ENCODE data around the gene MIPEP. TPM values are rescaled to one million over a fixed set of nuclear protein-coding genes. Genes with fewer than 3 reads are reported as not detected.

Gene MIPEP
- total RNA-seq, 2 donors from 2014 or later: 60.4 to 107 TPM

DNA sequence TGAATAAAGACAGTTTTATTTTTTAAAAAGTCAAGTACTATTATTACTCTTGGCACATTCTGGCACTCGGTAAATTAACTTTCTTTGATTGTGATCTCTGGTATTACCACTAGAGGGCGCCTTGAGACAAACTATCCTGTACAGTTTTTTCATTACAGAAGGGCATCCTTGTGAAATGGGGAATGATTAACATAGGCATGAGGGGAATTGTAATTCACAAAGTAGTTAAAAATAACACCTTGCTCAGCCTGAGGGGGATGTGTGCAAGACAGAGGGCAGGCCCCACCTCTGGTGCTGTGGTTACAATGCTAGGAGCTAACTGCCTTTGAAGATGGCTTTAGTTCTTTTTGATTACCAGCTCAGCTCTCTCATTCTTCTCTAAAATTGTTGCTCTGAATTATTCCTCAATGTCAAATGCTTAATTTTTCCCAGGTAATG is 32.3 kb upstream of the MIPEP start:
- no peaks in the 10 kb centered on the region for H3K4me1 ChIP-seq

DNA sequence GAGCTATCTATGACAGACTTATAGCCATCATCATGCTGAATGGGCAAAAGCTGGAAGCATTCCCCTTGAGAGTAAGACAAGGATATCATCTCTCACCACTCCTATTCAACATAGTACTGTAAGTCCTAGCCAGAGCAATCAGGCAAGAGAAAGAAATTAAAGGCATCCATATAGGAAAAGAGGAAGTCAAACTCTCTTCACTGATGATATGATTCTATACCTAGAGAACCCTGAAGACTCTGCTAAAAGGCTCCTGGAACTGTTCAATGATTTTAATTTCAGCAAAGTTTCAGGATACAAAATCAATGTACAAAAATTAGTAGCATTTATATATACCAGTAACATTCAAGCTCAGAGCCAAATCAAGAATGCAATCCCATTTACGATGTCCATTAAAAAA is 29.8 kb upstream of the MIPEP start:
- Histone ChIP-seq H3K27ac (no peak overlapping the region), H3K27me3 (no peaks in the 10 kb centered on the region), H3K4me1 (no peaks in the 10 kb centered on the region), H3K4me3 (no peak overlapping the region), H3K9me3 (no peaks in the 10 kb centered on the region), H3K36me3 (no peaks in the 10 kb centered on the region)
- TF ChIP-seq, protein P1, sequence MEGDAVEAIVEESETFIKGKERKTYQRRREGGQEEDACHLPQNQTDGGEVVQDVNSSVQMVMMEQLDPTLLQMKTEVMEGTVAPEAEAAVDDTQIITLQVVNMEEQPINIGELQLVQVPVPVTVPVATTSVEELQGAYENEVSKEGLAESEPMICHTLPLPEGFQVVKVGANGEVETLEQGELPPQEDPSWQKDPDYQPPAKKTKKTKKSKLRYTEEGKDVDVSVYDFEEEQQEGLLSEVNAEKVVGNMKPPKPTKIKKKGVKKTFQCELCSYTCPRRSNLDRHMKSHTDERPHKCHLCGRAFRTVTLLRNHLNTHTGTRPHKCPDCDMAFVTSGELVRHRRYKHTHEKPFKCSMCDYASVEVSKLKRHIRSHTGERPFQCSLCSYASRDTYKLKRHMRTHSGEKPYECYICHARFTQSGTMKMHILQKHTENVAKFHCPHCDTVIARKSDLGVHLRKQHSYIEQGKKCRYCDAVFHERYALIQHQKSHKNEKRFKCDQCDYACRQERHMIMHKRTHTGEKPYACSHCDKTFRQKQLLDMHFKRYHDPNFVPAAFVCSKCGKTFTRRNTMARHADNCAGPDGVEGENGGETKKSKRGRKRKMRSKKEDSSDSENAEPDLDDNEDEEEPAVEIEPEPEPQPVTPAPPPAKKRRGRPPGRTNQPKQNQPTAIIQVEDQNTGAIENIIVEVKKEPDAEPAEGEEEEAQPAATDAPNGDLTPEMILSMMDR (IDR thresholded peaks at IDR 0.05): no peak
- no peak for DNase-seq (ENCODE audit: low spot score)

More for the DNA sequence above, 32.3 kb upstream of the MIPEP start:
- Histone ChIP-seq H3K36me3 (no peaks in the 10 kb centered on the region), H3K9me3 (no peaks in the 10 kb centered on the region), H3K27me3 (no peaks in the 10 kb centered on the region), H3K4me3 (no peak overlapping the region), H3K27ac (no peak overlapping the region)
- no peak for DNase-seq (ENCODE audit: low spot score)
- TF ChIP-seq, protein P1 (IDR thresholded peaks at IDR 0.05): peak; percentile 42 to 84

DNA sequence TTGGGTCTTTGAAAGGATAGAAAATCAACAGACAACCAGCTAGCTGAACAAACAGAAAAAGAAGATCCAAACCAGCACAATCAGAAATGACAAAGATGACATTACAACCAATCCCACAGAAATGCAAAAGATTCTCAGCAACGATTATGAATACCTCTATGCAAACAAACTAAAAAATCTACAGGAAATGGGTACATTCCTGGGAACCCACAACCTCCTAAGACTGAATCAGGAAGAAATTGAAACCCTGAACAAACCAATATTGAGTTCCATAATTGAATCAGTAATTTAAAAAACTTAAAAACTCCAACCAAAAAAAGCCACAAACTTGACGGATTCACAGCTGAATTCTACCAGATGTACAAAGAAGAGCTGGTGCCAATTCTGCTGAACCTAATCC is 29.0 kb upstream of the MIPEP start:
- Histone ChIP-seq H3K27ac (no peak overlapping the region), H3K36me3 (no peaks in the 10 kb centered on the region), H3K4me3 (no peak overlapping the region), H3K4me1 (no peaks in the 10 kb centered on the region), H3K27me3 (no peaks in the 10 kb centered on the region), H3K9me3 (no peaks in the 10 kb centered on the region)
- TF ChIP-seq, protein P1 (IDR thresholded peaks at IDR 0.05): no peak
- DNase-seq (ENCODE audit: low spot score): no peak

DNA sequence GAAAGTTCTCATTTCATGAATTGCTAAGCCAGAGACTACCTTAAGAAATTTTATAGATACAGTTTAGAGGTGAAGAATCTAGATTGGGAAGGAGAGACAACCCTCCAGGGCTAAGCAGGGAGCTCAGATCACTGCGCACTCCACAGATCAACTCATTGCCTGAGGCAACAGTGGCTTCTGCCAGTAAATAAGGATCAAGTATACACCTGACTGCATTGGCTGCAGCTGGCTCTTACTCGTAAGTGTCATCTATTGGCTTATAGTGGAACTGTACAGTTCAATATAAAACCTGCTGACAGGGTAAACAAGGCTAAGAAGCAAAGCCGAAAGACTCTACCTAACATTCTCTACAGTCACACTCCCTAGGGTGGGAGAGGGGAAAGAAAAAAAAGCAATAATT is 26.1 kb upstream of the MIPEP start:
- no peak for DNase-seq (ENCODE audit: low spot score)
- TF ChIP-seq, protein P1 (IDR thresholded peaks at IDR 0.05): no peak
- Histone ChIP-seq H3K27me3 (no peaks in the 10 kb centered on the region), H3K4me1 (no peaks in the 10 kb centered on the region), H3K36me3 (no peaks in the 10 kb centered on the region), H3K27ac (no peak overlapping the region), H3K4me3 (no peak overlapping the region), H3K9me3 (no peaks in the 10 kb centered on the region)

DNA sequence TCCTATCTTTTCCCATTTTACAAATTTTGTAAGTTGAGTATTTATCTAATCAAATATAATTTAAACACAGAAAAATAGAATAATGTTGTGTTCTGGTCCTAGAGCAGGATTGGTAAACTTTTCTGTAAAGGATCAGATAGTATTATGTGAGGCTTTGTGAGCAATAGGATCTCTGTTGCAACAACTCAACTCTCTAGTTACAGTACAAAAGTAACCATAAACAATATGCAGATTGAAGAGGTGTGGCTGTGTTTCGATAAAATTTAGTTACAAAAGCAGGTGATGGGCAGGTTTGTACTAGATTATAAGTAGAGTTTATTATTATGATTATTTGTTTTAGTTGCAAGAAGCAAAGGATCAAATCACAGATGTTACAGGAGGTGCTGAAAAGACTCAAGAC is 23.3 kb upstream of the MIPEP start:
- Histone ChIP-seq H3K9me3 (no peaks in the 10 kb centered on the region), H3K27me3 (no peaks in the 10 kb centered on the region), H3K36me3 (no peaks in the 10 kb centered on the region), H3K4me1 (no peaks in the 10 kb centered on the region), H3K4me3 (no peak overlapping the region), H3K27ac (no peak overlapping the region)
- DNase-seq (ENCODE audit: low spot score): no peak
- TF ChIP-seq, protein P1 (IDR thresholded peaks at IDR 0.05): no peak

DNA sequence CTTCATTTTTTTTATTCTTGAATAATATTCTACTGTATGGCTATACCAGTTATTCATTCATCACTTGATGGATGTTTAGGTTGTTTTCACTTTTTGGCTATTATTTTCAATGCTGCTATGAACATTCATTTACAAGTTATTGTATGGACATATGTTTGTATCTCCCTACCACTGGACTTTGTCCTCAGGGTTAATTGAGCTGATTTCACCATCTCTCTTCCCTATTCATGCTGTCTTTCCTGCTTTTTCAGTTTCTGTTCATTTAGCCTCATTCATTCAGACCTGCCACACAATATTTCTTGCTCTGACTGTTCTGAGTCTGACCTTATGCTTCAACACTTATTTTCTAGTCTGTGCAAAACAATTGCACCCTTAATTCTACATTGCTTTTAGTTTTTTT is 20.4 kb upstream of the MIPEP start:
- H3K4me3 ChIP-seq: no peak overlapping the region
- no peak overlapping the region for H3K27ac ChIP-seq
- TF ChIP-seq, protein P1 (IDR thresholded peaks at IDR 0.05): no peak
- H3K9me3 ChIP-seq: no peaks in the 10 kb centered on the region
- no peak for DNase-seq (ENCODE audit: low spot score)
- H3K36me3 ChIP-seq: no peaks in the 10 kb centered on the region
- no peaks in the 10 kb centered on the region for H3K27me3 ChIP-seq
- no peaks in the 10 kb centered on the region for H3K4me1 ChIP-seq
